HCT116 (cell line): Measurements from ENCODE around the gene IL36B. TPM values are rescaled to one million over a fixed set of nuclear protein-coding genes. Genes with fewer than 3 reads are reported as not detected.

Experiments used
- ATAC-seq: fragments of 200-7000 bp; cut with Tn5 transposase; 2 replicates; pipeline ENCODE4 v1.9.1; 2020; ENCODE audit warnings: mild to moderate bottlenecking, moderate library complexity
- BruUV-seq: library from RNA; stranded (reverse); fragments of 400-500 nt; replicated peaks from 2 replicates; lab custom pipeline; 2021; lab: Mats Ljungman, UMichigan
- CTCF ChIA-PET: fragments of 300-600 bp; sonication (Branson Sonifier 250); formaldehyde crosslinking; loops from one replicate; lab custom pipeline; 2021; ENCODE audit warnings: antibody characterized with exemption; lab: Charles Lee
- POLR2A ChIA-PET: fragments of 300-600, 350-600 bp; sonication (Branson Sonifier 250); formaldehyde crosslinking; loops from one replicate; lab custom pipeline; 2021; ENCODE audit warnings: antibody characterized with exemption; lab: Charles Lee
- RAD21 ChIA-PET, 2 experiments: fragments of 300-600 bp; sonication (Branson Sonifier 250); formaldehyde crosslinking; loops; one replicate each; lab custom pipeline; 2023; ENCODE audit warnings: low total read pairs in 2 of 2; ENCODE audit not compliant: uncharacterized antibody in 2 of 2, unreplicated experiment in 2 of 2, low non-redundant PET in 1 of 2; lab: Charles Lee
- DNase-seq: peaks from one replicate; pipeline ENCODE4 v3.0.0-alpha.2; 2010; ENCODE audit warnings: low read depth, low spot score
- H2AFZ ChIP-seq: fragments of 200-600 bp; shearing (Covaris generic), sonication (generic); 2 replicates; pipeline ENCODE4 v1.6.1; 2017; ENCODE audit warnings: low read depth, mixed run types, mixed read lengths, antibody characterized with exemption, low read length; ENCODE audit not compliant: poor library complexity, severe bottlenecking
- H3K27ac ChIP-seq: 2 replicates; pipeline ENCODE4 v1.5.1; 2012; ENCODE audit warnings: low read depth, low read length
- H3K27me3 ChIP-seq: fragments of 200-600 bp; sonication (generic); 2 replicates; pipeline ENCODE4 v1.6.1; 2016; ENCODE audit warnings: mixed run types, low read length, mixed read lengths; ENCODE audit not compliant: insufficient read depth
- H3K36me3 ChIP-seq, 2 experiments: fragments of 200-500 bp in 1 of 2; fragments of 200-600 bp in 1 of 2; sonication (Bioruptor generic) in 1 of 2; sonication (generic) in 1 of 2; 2 replicates each; pipeline versions ENCODE4 v1.5.1 to v1.6.1; 2014 to 2016; ENCODE audit warnings: low read length in 2 of 2, inconsistent platforms in 1 of 2, mixed read lengths in 1 of 2, mixed run types in 1 of 2; ENCODE audit not compliant: insufficient read depth in 2 of 2, control insufficient read depth in 1 of 2
- H3K4me1 ChIP-seq, 2 experiments: fragments of 200-600 bp in 1 of 2; sonication (generic) in 1 of 2; 2 replicates each; pipeline versions ENCODE4 v1.5.1 to v1.6.1; 2012 to 2017; ENCODE audit warnings: low read length in 2 of 2, inconsistent platforms in 1 of 2, mild to moderate bottlenecking in 1 of 2, mixed read lengths in 1 of 2, mixed run types in 1 of 2, moderate library complexity in 1 of 2; ENCODE audit not compliant: insufficient read depth in 2 of 2, control insufficient read depth in 1 of 2
- H3K4me2 ChIP-seq: fragments of 200-600 bp; sonication (generic); 2 replicates; pipeline ENCODE4 v1.6.1; 2017; ENCODE audit warnings: mixed run types, low read length, mixed read lengths
- H3K4me3 ChIP-seq, 2 experiments: fragments of 200-600 bp in 1 of 2; sonication (generic) in 1 of 2; replicated peaks in 1 of 2; 2 replicates each; pipeline ENCODE4 v1.5.1; 2011 to 2016; ENCODE audit warnings: low read length in 2 of 2, control low read depth in 1 of 2, low read depth in 1 of 2, mild to moderate bottlenecking in 1 of 2, mixed read lengths in 1 of 2, mixed run types in 1 of 2
- H3K79me2 ChIP-seq: fragments of 200-600 bp; sonication (generic); 2 replicates; pipeline ENCODE4 v1.6.1; 2017; ENCODE audit warnings: mild to moderate bottlenecking, mixed run types, low read length, moderate library complexity, mixed read lengths; ENCODE audit not compliant: insufficient read depth
- H3K9ac ChIP-seq: fragments of 200-600 bp; sonication (generic); 2 replicates; pipeline ENCODE4 v1.6.1; 2016; ENCODE audit warnings: low read length, mixed read lengths
- H3K9me2 ChIP-seq: fragments of 200-600 bp; sonication (generic), shearing (Covaris generic); 2 replicates; pipeline ENCODE4 v1.6.1; 2017; ENCODE audit warnings: mixed run types, mild to moderate bottlenecking, moderate library complexity; ENCODE audit not compliant: insufficient read depth
- H3K9me3 ChIP-seq, 2 experiments: fragments of 200-500 bp in 1 of 2; fragments of 200-600 bp in 1 of 2; sonication (Bioruptor generic) in 1 of 2; sonication (generic) in 1 of 2; 2 replicates each; pipeline ENCODE4 v1.6.1; 2014 to 2017; ENCODE audit warnings: low read length in 2 of 2, mixed read lengths in 2 of 2, inconsistent platforms in 1 of 2, low read depth in 1 of 2, mild to moderate bottlenecking in 1 of 2, mixed run types in 1 of 2, moderate library complexity in 1 of 2; ENCODE audit not compliant: control insufficient read depth in 1 of 2, insufficient read depth in 1 of 2
- H4K20me1 ChIP-seq: fragments of 200-600 bp; sonication (generic), shearing (Covaris generic); 2 replicates; pipeline ENCODE4 v1.6.1; 2017; ENCODE audit warnings: mixed run types, mild to moderate bottlenecking, moderate library complexity; ENCODE audit not compliant: insufficient read depth
- ELF1 ChIP-seq: IDR thresholded peaks from 2 replicates; pipeline ENCODE4 v1.6.1; 2012; ENCODE audit warnings: low read depth, borderline replicate concordance
- EZH2 ChIP-seq: fragments of 200-600 bp; sonication (generic); IDR thresholded peaks from 2 replicates; pipeline ENCODE4 v1.6.1; 2017; ENCODE audit warnings: antibody characterized with exemption, mixed run types
- EZH2phosphoT487 ChIP-seq: fragments of 200-600 bp; IDR thresholded peaks from 2 replicates; pipeline ENCODE4 v1.6.1; 2018; ENCODE audit warnings: antibody characterized with exemption, borderline replicate concordance
- FOSL1 ChIP-seq: IDR thresholded peaks from 2 replicates; pipeline ENCODE4 v1.6.1; 2012; ENCODE audit warnings: low read depth
- POLR2A ChIP-seq: IDR thresholded peaks from 2 replicates; pipeline ENCODE4 v1.7.0; 2011; ENCODE audit warnings: borderline replicate concordance; ENCODE audit not compliant: insufficient read depth, insufficient read length; ENCODE audit errors: extremely low read depth
- RAD21 ChIP-seq: IDR thresholded peaks from 2 replicates; pipeline ENCODE4 v1.6.1; 2012; ENCODE audit warnings: low read depth, mild to moderate bottlenecking
- SP1 ChIP-seq: IDR thresholded peaks from 2 replicates; pipeline ENCODE4 v1.6.1; 2012; ENCODE audit warnings: low read depth
- intact Hi-C: fragments of 100-400 bp; cut with micrococcal nuclease; formaldehyde crosslinking; loops from 2 replicates; pipeline ENCODE4 v1.10.0; 2022
- total RNA-seq: library from RNA; stranded (reverse); gene quantifications from one replicate; pipeline ENCODE4 v1.2.1, GENCODE V29; 2021; ENCODE audit not compliant: unreplicated experiment
- TF ChIP-seq, protein P1 (sequence below): IDR thresholded peaks from 2 replicates; pipeline ENCODE4 v1.6.1; 2012
- TF ChIP-seq, protein P2 (sequence below), 3 experiments: fragments of 200-600 bp in 1 of 3; sonication (generic) in 1 of 3; IDR thresholded peaks in 2 of 3; conservative IDR thresholded peaks in 1 of 3; 2 replicates each; pipeline ENCODE4 v1.5.1; 2012 to 2017; ENCODE audit warnings: low read depth in 2 of 3, low read length in 2 of 3, antibody characterized with exemption in 1 of 3, borderline replicate concordance in 1 of 3, control low read depth in 1 of 3, mild to moderate bottlenecking in 1 of 3, mixed read lengths in 1 of 3, mixed run types in 1 of 3, moderate library complexity in 1 of 3; ENCODE audit not compliant: insufficient read depth in 1 of 3
- TF ChIP-seq, protein P3 (sequence below): IDR thresholded peaks from 2 replicates; pipeline ENCODE4 v1.6.1; 2012; ENCODE audit warnings: low read depth
- TF ChIP-seq, protein P4 (sequence below): IDR thresholded peaks from 2 replicates; pipeline ENCODE4 v1.6.1; 2011; ENCODE audit warnings: mild to moderate bottlenecking, low read length, moderate library complexity; ENCODE audit not compliant: insufficient replicate concordance; ENCODE audit errors: extremely low read depth

Gene IL36B
- total RNA-seq, 1 experiment from 2014 or later = not detected

DNA sequence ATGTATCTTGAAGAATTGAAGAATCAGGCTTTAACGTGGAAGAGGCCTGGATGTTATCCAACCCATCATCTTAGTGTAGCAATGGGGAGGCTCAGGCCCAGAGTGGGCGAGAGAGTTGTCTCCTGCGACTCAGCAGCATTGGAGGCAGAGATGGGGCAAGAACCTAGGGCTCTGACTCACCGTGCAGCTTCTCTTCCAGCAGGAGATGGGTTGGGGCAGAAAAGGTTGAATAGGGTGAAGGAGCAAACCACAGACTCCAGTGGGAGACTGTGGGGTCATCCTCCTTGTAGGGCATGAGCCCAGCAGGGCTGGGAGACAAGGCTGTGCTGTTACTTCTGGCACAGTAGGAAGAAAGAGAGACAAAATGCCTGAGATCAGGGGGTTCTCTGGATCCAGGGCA lies 7.7 kb upstream of the IL36B start:
- Histone ChIP-seq H2AFZ (no peak overlapping the region), H3K9ac (no peak overlapping the region), H3K27me3 (no peaks in the 10 kb centered on the region), H3K27ac (no peak overlapping the region), H4K20me1 (no peaks in the 10 kb centered on the region), H3K4me2 (no peak overlapping the region), H3K4me3 (no peak overlapping the region), H3K79me2 (no peaks in the 10 kb centered on the region), H3K9me3 (no peaks in the 10 kb centered on the region), H3K4me1 (peaks cover 0 to 4% of the 10 kb centered on the region in 2 experiments; a peak in 1 of 4 replicates), H3K9me2 (no peaks in the 10 kb centered on the region), H3K36me3 (no peaks in the 10 kb centered on the region)
- RAD21 ChIA-PET = no interaction called here
- DNase-seq (no peak), ATAC-seq (no peak)
- intact Hi-C loops = no loop called here
- BruUV-seq = no TSS peak
- TF ChIP-seq EZH2 (no peak), FOSL1 (no peak), POLR2A (no peak), EZH2phosphoT487 (no peak), ELF1 (no peak), SP1 (no peak), RAD21 (no peak)
- TF ChIP-seq, protein P1, sequence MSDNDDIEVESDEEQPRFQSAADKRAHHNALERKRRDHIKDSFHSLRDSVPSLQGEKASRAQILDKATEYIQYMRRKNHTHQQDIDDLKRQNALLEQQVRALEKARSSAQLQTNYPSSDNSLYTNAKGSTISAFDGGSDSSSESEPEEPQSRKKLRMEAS = no peak
- TF ChIP-seq, protein P2, sequence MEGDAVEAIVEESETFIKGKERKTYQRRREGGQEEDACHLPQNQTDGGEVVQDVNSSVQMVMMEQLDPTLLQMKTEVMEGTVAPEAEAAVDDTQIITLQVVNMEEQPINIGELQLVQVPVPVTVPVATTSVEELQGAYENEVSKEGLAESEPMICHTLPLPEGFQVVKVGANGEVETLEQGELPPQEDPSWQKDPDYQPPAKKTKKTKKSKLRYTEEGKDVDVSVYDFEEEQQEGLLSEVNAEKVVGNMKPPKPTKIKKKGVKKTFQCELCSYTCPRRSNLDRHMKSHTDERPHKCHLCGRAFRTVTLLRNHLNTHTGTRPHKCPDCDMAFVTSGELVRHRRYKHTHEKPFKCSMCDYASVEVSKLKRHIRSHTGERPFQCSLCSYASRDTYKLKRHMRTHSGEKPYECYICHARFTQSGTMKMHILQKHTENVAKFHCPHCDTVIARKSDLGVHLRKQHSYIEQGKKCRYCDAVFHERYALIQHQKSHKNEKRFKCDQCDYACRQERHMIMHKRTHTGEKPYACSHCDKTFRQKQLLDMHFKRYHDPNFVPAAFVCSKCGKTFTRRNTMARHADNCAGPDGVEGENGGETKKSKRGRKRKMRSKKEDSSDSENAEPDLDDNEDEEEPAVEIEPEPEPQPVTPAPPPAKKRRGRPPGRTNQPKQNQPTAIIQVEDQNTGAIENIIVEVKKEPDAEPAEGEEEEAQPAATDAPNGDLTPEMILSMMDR (IDR thresholded peaks at IDR 0.05 in 2 of 3, conservative IDR thresholded peaks at IDR 0.05 in 1 of 3; ENCODE audit: borderline replicate concordance in 1 of 3, insufficient read depth in 1 of 3, low read depth in 2 of 3, low read length in 2 of 3) = no peak
- TF ChIP-seq, protein P3, sequence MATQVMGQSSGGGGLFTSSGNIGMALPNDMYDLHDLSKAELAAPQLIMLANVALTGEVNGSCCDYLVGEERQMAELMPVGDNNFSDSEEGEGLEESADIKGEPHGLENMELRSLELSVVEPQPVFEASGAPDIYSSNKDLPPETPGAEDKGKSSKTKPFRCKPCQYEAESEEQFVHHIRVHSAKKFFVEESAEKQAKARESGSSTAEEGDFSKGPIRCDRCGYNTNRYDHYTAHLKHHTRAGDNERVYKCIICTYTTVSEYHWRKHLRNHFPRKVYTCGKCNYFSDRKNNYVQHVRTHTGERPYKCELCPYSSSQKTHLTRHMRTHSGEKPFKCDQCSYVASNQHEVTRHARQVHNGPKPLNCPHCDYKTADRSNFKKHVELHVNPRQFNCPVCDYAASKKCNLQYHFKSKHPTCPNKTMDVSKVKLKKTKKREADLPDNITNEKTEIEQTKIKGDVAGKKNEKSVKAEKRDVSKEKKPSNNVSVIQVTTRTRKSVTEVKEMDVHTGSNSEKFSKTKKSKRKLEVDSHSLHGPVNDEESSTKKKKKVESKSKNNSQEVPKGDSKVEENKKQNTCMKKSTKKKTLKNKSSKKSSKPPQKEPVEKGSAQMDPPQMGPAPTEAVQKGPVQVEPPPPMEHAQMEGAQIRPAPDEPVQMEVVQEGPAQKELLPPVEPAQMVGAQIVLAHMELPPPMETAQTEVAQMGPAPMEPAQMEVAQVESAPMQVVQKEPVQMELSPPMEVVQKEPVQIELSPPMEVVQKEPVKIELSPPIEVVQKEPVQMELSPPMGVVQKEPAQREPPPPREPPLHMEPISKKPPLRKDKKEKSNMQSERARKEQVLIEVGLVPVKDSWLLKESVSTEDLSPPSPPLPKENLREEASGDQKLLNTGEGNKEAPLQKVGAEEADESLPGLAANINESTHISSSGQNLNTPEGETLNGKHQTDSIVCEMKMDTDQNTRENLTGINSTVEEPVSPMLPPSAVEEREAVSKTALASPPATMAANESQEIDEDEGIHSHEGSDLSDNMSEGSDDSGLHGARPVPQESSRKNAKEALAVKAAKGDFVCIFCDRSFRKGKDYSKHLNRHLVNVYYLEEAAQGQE = no peak
- TF ChIP-seq, protein P4, sequence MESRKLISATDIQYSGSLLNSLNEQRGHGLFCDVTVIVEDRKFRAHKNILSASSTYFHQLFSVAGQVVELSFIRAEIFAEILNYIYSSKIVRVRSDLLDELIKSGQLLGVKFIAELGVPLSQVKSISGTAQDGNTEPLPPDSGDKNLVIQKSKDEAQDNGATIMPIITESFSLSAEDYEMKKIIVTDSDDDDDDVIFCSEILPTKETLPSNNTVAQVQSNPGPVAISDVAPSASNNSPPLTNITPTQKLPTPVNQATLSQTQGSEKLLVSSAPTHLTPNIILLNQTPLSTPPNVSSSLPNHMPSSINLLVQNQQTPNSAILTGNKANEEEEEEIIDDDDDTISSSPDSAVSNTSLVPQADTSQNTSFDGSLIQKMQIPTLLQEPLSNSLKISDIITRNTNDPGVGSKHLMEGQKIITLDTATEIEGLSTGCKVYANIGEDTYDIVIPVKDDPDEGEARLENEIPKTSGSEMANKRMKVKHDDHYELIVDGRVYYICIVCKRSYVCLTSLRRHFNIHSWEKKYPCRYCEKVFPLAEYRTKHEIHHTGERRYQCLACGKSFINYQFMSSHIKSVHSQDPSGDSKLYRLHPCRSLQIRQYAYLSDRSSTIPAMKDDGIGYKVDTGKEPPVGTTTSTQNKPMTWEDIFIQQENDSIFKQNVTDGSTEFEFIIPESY = no peak
- CTCF ChIA-PET = no interaction called here
- POLR2A ChIA-PET = no interaction called here
